ENCODE data around the gene SAMD10. TPM values are rescaled to one million over a fixed set of nuclear protein-coding genes. Genes with fewer than 3 reads are reported as not detected.

SAMD10 gene
- total and polyA plus RNA-seq, 2 experiments from 2014 or later: 20.3 to 36.5 TPM

DNA sequence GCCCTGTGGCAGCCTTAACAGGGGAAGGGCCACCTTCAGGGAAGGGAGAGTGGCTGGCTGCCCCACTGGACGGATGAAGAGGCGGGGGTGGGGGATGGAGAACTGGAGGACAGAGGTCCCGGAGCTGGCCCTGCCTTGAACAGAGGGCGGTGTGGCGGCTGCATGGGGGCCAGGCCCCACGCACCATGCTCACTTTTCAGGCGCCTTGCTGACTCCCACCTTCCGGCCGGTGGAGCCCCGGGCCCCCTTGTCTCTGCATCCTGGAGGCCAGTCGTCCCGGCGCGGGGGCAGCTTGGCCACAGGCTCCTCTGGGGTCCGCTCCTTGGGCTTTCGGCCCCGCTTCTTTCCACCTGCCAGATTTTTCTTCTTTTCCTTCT, 19.8 kb downstream of the SAMD10 start:
- DNase-seq (ENCODE audit: low read depth in 1 of 2, low spot score in 1 of 2): no peak
- H3K4me1 ChIP-seq (ENCODE audit: low read depth): peaks cover 5% of the 10 kb centered on the region
- no peak overlapping the region for H3K27ac ChIP-seq
- no peaks in the 10 kb centered on the region for H3K9me3 ChIP-seq (ENCODE audit: low read depth)
- no peak overlapping the region for H3K4me3 ChIP-seq
- TF ChIP-seq, protein P1, sequence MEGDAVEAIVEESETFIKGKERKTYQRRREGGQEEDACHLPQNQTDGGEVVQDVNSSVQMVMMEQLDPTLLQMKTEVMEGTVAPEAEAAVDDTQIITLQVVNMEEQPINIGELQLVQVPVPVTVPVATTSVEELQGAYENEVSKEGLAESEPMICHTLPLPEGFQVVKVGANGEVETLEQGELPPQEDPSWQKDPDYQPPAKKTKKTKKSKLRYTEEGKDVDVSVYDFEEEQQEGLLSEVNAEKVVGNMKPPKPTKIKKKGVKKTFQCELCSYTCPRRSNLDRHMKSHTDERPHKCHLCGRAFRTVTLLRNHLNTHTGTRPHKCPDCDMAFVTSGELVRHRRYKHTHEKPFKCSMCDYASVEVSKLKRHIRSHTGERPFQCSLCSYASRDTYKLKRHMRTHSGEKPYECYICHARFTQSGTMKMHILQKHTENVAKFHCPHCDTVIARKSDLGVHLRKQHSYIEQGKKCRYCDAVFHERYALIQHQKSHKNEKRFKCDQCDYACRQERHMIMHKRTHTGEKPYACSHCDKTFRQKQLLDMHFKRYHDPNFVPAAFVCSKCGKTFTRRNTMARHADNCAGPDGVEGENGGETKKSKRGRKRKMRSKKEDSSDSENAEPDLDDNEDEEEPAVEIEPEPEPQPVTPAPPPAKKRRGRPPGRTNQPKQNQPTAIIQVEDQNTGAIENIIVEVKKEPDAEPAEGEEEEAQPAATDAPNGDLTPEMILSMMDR (IDR thresholded peaks at IDR 0.05; ENCODE audit: low read depth, low read length): no peak
- peaks cover 32% of the 10 kb centered on the region for H3K36me3 ChIP-seq
- H3K27me3 ChIP-seq: no peaks in the 10 kb centered on the region

DNA sequence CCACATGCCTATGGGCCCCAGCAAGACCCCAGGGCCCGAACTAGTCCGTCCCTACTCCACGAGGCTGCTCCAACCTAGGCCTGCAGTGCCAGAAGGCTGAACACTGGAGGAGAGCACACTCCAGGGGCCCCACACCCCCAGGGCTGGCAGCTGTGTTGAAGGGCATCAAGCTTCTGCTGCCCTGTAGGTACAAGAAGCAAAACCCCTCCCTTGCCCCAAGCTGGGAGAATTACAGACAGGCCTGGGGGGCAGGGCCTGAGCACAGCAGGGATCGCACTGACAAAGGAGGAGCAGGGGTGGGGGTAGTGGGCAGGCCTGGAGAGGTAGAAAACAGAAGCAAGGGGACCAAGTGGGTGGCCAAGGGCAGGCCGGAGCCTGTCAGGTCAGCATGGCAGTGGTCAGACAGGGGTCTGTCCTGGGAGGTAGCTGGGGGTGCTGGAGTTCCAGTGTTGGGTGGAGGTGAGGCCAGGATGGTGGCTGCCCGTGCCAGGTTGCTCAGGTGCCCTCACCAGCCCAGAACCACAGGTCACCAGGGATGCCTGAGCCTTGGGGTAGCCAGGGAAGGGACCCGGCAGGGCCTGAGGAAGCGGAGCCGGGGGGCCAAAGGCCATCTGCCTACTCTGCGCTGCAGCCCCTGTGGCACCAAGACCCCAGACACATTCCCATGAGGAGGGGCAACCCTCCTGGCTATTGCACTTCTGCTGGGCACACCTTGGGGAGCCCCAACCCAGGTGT, 20.3 kb downstream of the SAMD10 start:
- H3K27ac ChIP-seq: no peak overlapping the region
- no peak overlapping the region for H3K4me3 ChIP-seq
- peaks cover 9% of the 10 kb centered on the region for H3K4me1 ChIP-seq (ENCODE audit: low read depth)
- no peaks in the 10 kb centered on the region for H3K27me3 ChIP-seq
- TF ChIP-seq, protein P1 (IDR thresholded peaks at IDR 0.05; ENCODE audit: low read depth, low read length): no peak
- peaks cover 31% of the 10 kb centered on the region for H3K36me3 ChIP-seq
- no peak for DNase-seq (ENCODE audit: low read depth in 1 of 2, low spot score in 1 of 2)
- no peaks in the 10 kb centered on the region for H3K9me3 ChIP-seq (ENCODE audit: low read depth)

DNA sequence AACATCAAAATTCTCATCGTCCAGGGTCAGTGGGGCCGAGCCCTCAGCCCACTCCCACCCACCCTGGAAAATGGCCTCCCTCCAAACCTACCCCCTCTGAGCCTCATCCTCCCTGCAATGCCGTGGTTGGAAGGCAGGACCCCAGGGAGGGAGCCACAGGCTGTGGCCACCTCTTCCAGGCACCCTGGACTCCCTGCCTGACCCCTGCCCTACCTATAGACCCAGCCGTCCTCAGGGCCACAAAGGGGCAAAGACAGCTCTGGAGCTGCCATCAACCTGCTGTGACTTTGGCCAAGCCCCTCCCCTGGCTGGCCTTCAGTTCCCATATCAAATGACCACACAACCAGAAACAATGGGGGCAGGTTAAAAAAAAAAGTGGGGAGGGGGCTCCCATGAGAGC, 21.0 kb downstream of the SAMD10 start:
- no peak overlapping the region for H3K4me3 ChIP-seq
- TF ChIP-seq, protein P1 (IDR thresholded peaks at IDR 0.05; ENCODE audit: low read depth, low read length): no peak
- H3K4me1 ChIP-seq (ENCODE audit: low read depth): peaks cover 14% of the 10 kb centered on the region
- H3K36me3 ChIP-seq: peaks cover 24% of the 10 kb centered on the region
- H3K27me3 ChIP-seq: no peaks in the 10 kb centered on the region
- no peak for DNase-seq (ENCODE audit: low read depth in 1 of 2, low spot score in 1 of 2)
- H3K9me3 ChIP-seq (ENCODE audit: low read depth): no peaks in the 10 kb centered on the region
- H3K27ac ChIP-seq: no peak overlapping the region

DNA sequence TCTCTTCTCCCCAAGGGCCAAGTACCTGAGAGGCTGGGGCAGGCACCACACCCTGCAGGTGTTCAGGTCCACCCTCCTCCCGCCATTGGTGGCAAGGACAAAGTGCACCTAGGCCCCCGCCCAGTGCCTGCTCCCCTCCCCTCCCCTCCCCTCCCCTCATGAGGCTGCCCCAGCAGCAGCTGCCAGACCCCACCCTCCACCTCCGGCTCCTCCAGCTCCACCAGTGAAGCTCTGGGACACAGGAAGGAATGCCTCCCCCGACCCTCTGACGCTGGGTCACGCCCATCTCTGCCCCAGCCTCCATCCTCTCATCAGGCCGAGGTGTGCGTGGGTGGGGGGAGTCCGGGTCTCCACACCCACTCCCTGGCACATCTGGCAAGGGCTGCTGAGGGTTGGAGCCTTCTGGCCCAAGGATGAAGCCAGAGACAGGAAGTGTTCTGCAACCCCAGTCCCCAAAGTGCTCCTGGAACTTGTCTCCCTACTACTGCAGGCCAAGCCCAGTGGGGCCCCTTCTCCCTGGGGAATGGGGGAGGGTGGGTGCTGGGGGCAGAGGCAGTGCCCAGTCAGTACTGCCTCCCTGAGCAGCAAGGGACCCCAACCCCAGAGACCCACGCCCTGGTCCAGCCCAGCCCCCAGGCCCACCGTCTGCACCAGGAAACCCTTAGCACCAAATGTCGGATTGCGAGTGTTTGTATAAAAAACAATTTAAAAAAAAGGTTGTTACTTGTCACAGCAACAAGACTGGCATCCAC, 21.6 kb downstream of the SAMD10 start:
- Histone ChIP-seq H3K36me3 (peaks cover 19% of the 10 kb centered on the region), H3K4me1 (ENCODE audit: low read depth) (peaks cover 14% of the 10 kb centered on the region), H3K27me3 (no peaks in the 10 kb centered on the region), H3K9me3 (ENCODE audit: low read depth) (no peaks in the 10 kb centered on the region), H3K4me3 (no peak overlapping the region), H3K27ac (peak overlapping the region; percentile 5)
- TF ChIP-seq, protein P1 (IDR thresholded peaks at IDR 0.05; ENCODE audit: low read depth, low read length): no peak
- DNase-seq (ENCODE audit: low read depth in 1 of 2, low spot score in 1 of 2): peak in 1 of 2 donors; percentile 67

DNA sequence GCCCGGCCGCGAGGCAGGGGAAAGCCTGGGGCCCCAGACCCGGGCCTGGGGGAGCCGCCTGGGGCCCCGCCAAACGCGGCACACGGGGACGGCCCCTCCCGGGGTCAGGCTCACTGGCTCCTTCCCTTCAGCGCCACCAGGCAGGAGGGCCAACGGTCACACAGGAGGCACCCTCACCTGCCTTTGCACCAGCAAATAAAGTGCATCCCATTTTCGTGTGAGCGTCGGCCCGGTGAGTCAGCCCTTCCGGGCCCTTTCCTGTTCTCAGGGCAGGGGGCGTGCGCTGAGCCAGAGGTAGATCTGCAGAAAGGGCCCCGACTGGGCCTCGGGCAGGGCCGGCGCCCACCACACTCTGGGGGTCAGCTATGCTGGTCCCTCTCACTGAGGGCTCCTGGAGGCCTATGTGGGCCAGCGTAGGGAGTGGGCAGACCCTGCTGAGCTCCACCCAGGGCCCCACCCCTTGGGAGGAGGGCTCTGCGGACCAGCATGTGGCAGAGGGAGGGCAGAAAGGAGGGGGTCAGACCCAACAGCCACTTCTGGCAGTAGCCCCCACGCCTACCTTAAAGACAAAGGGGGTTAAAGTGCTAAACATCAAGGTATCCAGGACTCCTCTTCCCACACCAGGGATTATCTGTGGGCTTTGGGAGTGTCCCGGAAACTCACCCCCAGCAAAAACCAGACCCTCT, 22.3 kb downstream of the SAMD10 start:
- DNase-seq (ENCODE audit: low read depth in 1 of 2, low spot score in 1 of 2): peak; percentile 64 to 74
- Histone ChIP-seq H3K27me3 (no peaks in the 10 kb centered on the region), H3K27ac (peak overlapping the region; percentile 5), H3K4me1 (ENCODE audit: low read depth) (peaks cover 14% of the 10 kb centered on the region), H3K4me3 (peak overlapping the region; percentile 40), H3K9me3 (ENCODE audit: low read depth) (no peaks in the 10 kb centered on the region), H3K36me3 (peaks cover 18% of the 10 kb centered on the region)
- TF ChIP-seq, protein P1 (IDR thresholded peaks at IDR 0.05; ENCODE audit: low read depth, low read length): peak; percentile 14

Data from cardiac muscle cell (in vitro differentiated cells and primary cell).